Tibial artery (tissue), 4 donors: ENCODE results near the gene DVL1.
A peak's percentile ranks its signal among the peaks of the same experiment; 100 is the strongest.

Experiments
- DNase-seq, 2 donors: peaks; one replicate each; pipeline ENCODE4 v3.0.0-alpha.2; 2019
- H3K27ac ChIP-seq, 2 donors: fragments of 200-600 bp; sonication (generic) in 1 of 2; 1 replicate in 1 of 2; 2 replicates in 1 of 2; pipeline ENCODE4 v1.5.1; 2018 to 2019; ENCODE audit warnings: mild to moderate bottlenecking in 1 of 2
- H3K27me3 ChIP-seq, 2 donors: fragments of 200-600 bp; sonication (generic) in 1 of 2; one replicate each; pipeline versions ENCODE4 v1.5.1 to v1.6.0; 2016 to 2019
- H3K36me3 ChIP-seq, 3 donors: fragments of 200-600 bp; sonication (generic) in 2 of 3; one replicate each; pipeline ENCODE4 v1.5.1; 2016 to 2019; ENCODE audit warnings: mild to moderate bottlenecking in 2 of 3
- H3K4me1 ChIP-seq, 4 donors: fragments of 200-600 bp; sonication (generic) in 2 of 4; 1 replicate in 3 of 4; 2 replicates in 1 of 4; pipeline ENCODE4 v1.5.1; 2016 to 2019
- H3K4me3 ChIP-seq, 2 donors: fragments of 200-600 bp; sonication (generic) in 1 of 2; 1 replicate in 1 of 2; 2 replicates in 1 of 2; pipeline ENCODE4 v1.5.1; 2018 to 2019; ENCODE audit warnings: mild to moderate bottlenecking in 2 of 2
- H3K9me3 ChIP-seq, 3 donors: fragments of 200-600 bp; sonication (generic) in 1 of 3; one replicate each; pipeline ENCODE4 v1.5.1; 2016 to 2019
- CTCF ChIP-seq, 2 experiments: fragments of 200-600 bp in 1 of 2; fragments of 450-650 bp in 1 of 2; IDR thresholded peaks; one replicate each; pipeline ENCODE4 v1.5.1; 2017 to 2019; ENCODE audit warnings: antibody characterized with exemption in 2 of 2, mild to moderate bottlenecking in 1 of 2, moderate library complexity in 1 of 2
- intact Hi-C: fragments of 100-400 bp; cut with DNase I; formaldehyde crosslinking; loops from one replicate; pipeline ENCODE4 v1.15.0; 2023; ENCODE audit warnings: low total_unique reads

Gene DVL1

DNA sequence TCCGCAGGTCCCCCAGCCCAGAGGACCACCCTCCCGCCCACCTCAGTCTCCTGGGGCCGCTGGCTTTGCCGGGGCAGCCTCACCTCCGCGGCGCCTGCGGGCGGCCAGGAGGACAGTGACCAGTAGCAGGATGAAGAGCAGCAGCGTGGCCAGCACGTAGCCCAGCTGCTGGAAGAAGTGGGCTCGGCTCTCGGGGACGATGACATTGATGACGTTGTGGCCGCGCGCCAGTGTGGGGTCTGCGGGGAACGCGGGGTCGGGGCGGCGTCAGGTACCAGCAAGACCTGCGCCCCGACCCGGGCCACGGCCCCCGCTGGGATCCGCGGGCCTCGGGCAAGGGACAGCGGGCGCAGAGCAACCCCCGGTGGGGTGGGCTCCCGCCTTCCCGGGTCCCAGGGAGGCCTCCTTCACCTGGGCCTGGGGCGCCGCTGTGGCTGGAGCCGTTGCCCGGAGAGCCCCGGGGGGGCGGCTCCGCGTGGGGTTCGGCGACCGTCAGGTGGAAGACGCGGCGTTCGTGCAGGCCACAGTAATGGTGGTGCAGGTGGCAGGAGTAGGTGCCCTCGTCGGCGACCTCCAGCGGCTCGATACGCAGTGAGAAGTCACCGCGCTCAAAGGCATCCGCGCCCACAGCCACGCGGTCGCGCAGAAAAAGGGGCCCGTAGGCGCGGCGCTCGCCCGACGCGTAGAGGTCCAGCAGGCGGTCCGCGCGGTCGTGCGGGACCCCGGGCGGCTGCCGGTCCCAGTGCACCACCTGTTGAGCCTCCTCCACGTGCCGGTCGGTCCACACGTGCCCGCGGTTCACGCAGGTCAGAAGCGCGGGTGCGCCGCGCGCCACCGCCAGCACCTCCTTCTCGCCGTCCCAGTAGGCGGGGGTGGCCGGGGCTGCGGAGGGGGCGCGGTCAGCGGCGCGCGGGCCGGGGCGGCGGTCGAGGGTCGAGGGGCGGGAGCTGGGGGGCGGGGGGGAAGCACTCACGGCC is 5.3 kb upstream of the DVL1 start:
- Histone ChIP-seq H3K27me3 (no peaks in the 10 kb centered on the region), H3K9me3 (no peaks in the 10 kb centered on the region), H3K27ac (peak overlapping the region; percentile 94 to 97), H3K4me1 (peaks cover 0 to 83% (median 70%) of the 10 kb centered on the region in 4 donors), H3K36me3 (peaks cover 9 to 27% (median 24%) of the 10 kb centered on the region in 3 donors), H3K4me3 (peak overlapping the region; percentile 71 to 78)
- intact Hi-C loops, result no loop called here
- DNase-seq, result no peak
- no peak for TF ChIP-seq CTCF (IDR thresholded peaks at IDR 0.05)

- TF ChIP-seq CTCF (IDR thresholded peaks at IDR 0.05), result no peak
- Histone ChIP-seq H3K9me3 (no peaks in the 10 kb centered on the region), H3K36me3 (peaks cover 9 to 27% (median 24%) of the 10 kb centered on the region in 3 donors), H3K4me1 (peaks cover 0 to 73% (median 60%) of the 10 kb centered on the region in 4 donors), H3K27me3 (no peaks in the 10 kb centered on the region), H3K4me3 (no peak overlapping the region), H3K27ac (peak overlapping the region; percentile 19 to 39)
- intact Hi-C loops, result no loop called here
- no peak for DNase-seq
Observed at GRCh38 chr1:1353389-1354151, 4.4 kb upstream of the DVL1 start.

- no peaks in the 10 kb centered on the region for H3K9me3 ChIP-seq
- no peaks in the 10 kb centered on the region for H3K27me3 ChIP-seq
- H3K36me3 ChIP-seq, result peaks cover 9 to 27% (median 24%) of the 10 kb centered on the region in 3 donors
- peak overlapping the region in 1 of 2 donors; percentile 63 for H3K27ac ChIP-seq
- intact Hi-C loops, result no loop called here
- H3K4me1 ChIP-seq, result peaks cover 0 to 73% (median 60%) of the 10 kb centered on the region in 4 donors
- no peak for DNase-seq
- no peak for TF ChIP-seq CTCF (IDR thresholded peaks at IDR 0.05)
- no peak overlapping the region for H3K4me3 ChIP-seq
Observed at GRCh38 chr1:1352786-1353388, 3.7 kb upstream of the DVL1 start.

GRCh38 chr1:1351511-1352427 is 2.6 kb upstream of the DVL1 start:
- intact Hi-C loops, result no loop called here
- Histone ChIP-seq H3K36me3 (peaks cover 9 to 27% (median 24%) of the 10 kb centered on the region in 3 donors), H3K4me1 (peaks cover 0 to 74% (median 63%) of the 10 kb centered on the region in 4 donors), H3K27ac (peak overlapping the region; percentile 4 to 63), H3K4me3 (no peak overlapping the region), H3K27me3 (no peaks in the 10 kb centered on the region), H3K9me3 (no peaks in the 10 kb centered on the region)
- DNase-seq, result peak in 1 of 2 donors; percentile 63
- TF ChIP-seq CTCF (IDR thresholded peaks at IDR 0.05), result no peak
